ENCODE results near the gene IGF2R. TPM values are rescaled to one million over a fixed set of nuclear protein-coding genes. Genes with fewer than 3 reads are reported as not detected.

IGF2R gene
- total RNA-seq, 1 donor from 2014 or later, result 73.4 TPM

GRCh38 chr6:160085713-160086505, 117.0 kb downstream of the IGF2R start:
- peaks cover 0 to 77% of the 10 kb centered on the region in 2 donors for H3K36me3 ChIP-seq

GRCh38 chr6:160086754-160087153, 117.9 kb downstream of the IGF2R start:
- TF ChIP-seq CTCF (IDR thresholded peaks at IDR 0.05) (no peak), POLR2AphosphoS5 (IDR thresholded peaks at IDR 0.05; ENCODE audit: insufficient read depth in 1 of 2, low read depth in 1 of 2) (no peak), POLR2A (IDR thresholded peaks at IDR 0.05) (no peak)
- no peak overlapping the region for H3K4me3 ChIP-seq
- intact Hi-C loops (cut with DNase I), result loop anchor here (5.0 kb wide), 1 partner anchor 371 kb away; no protein-coding TSS in a partner anchor
- H3K27me3 ChIP-seq, result no peaks in the 10 kb centered on the region
- peaks cover 0 to 78% of the 10 kb centered on the region in 2 donors for H3K36me3 ChIP-seq
- H3K27ac ChIP-seq, result no peak overlapping the region
- H3K4me1 ChIP-seq, result peaks cover 5% of the 10 kb centered on the region
- DNase-seq (ENCODE audit: extremely low spot score in 2 of 2), result no peak
- H3K9me3 ChIP-seq, result no peaks in the 10 kb centered on the region

More at GRCh38 chr6:160085713-160086505, 117.0 kb downstream of the IGF2R start:
- Histone ChIP-seq H3K27ac (no peak overlapping the region), H3K27me3 (no peaks in the 10 kb centered on the region), H3K9me3 (no peaks in the 10 kb centered on the region), H3K4me3 (no peak overlapping the region), H3K4me1 (peaks cover 5% of the 10 kb centered on the region)
- intact Hi-C loops (cut with DNase I), result loop anchor here (5.0 kb wide), 1 partner anchor 371 kb away; no protein-coding TSS in a partner anchor
- DNase-seq (ENCODE audit: extremely low spot score in 2 of 2), result no peak
- TF ChIP-seq POLR2AphosphoS5 (IDR thresholded peaks at IDR 0.05; ENCODE audit: insufficient read depth in 1 of 2, low read depth in 1 of 2) (no peak), CTCF (IDR thresholded peaks at IDR 0.05) (no peak), POLR2A (IDR thresholded peaks at IDR 0.05) (no peak)

- DNase-seq (ENCODE audit: extremely low spot score in 2 of 2), result no peak
- TF ChIP-seq CTCF (IDR thresholded peaks at IDR 0.05) (peak in 2 of 3 experiments; percentile 35 to 75), POLR2A (IDR thresholded peaks at IDR 0.05) (no peak)
- no peaks in the 10 kb centered on the region for H3K9me3 ChIP-seq
- H3K27ac ChIP-seq, result peak overlapping the region; percentile 62
- intact Hi-C loops (cut with DNase I), result loop anchor here (5.0 kb wide), 1 partner anchor 369 kb away; no protein-coding TSS in a partner anchor
- peaks cover 0 to 86% of the 10 kb centered on the region in 2 donors for H3K36me3 ChIP-seq
- peaks cover 5% of the 10 kb centered on the region for H3K4me1 ChIP-seq
- no peak overlapping the region for H3K4me3 ChIP-seq
- H3K27me3 ChIP-seq, result no peaks in the 10 kb centered on the region
Observed at GRCh38 chr6:160088069-160088783, 119.3 kb downstream of the IGF2R start.

DNA sequence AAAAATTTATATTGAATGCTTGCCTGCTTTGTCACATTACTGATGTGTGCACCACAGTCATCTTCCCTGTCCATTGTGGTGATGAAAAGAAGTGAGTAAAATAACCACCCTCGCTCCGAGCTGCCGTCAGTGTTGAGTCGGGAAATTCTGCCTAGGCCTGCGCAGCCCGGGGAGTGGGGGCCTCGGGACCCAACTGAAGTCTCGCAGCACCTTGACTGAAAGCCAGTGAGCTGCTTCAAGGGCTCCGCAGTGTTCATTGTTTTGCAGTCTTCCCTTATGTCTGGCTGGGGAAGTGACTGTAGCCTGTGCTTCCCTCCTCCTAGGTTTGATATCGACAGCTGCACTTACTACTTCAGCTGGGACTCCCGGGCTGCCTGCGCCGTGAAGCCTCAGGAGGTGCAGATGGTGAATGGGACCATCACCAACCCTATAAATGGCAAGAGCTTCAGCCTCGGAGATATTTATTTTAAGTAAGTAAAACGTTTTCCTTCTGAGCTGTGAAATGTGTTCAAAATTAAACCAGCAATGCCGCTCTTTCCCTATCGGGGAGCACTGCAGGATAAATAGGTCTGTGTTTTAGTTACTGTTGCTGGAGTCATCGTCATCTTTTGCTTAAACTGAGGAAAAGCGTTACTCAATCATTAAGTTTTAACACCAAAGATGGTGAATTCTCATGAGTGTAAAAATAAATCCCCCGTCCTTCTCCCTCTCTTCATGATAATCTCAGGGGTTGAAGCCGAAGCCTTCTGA, 120.1 kb downstream of the IGF2R start:
- DNase-seq (ENCODE audit: extremely low spot score in 2 of 2), result no peak
- intact Hi-C loops (cut with DNase I), result loop anchor here (5.0 kb wide), 1 partner anchor 368 kb away; no protein-coding TSS in a partner anchor
- Histone ChIP-seq H3K4me3 (no peak overlapping the region), H3K27ac (peak overlapping the region; percentile 62), H3K4me1 (peaks cover 5% of the 10 kb centered on the region), H3K36me3 (peaks cover 0 to 88% of the 10 kb centered on the region in 2 donors), H3K27me3 (no peaks in the 10 kb centered on the region), H3K9me3 (no peaks in the 10 kb centered on the region)
- TF ChIP-seq CTCF (IDR thresholded peaks at IDR 0.05), result no peak
- TF ChIP-seq POLR2A (IDR thresholded peaks at IDR 0.05), result no peak
- no peak for TF ChIP-seq POLR2AphosphoS5 (IDR thresholded peaks at IDR 0.05; ENCODE audit: insufficient read depth in 1 of 2, low read depth in 1 of 2)

Data from vagina (tissue), 2 donors.